HepG2 (cell line): ENCODE results near the gene MARCO. TPM values are rescaled to one million over a fixed set of nuclear protein-coding genes. Genes with fewer than 3 reads are reported as not detected.

ENCODE experiments used
- ATAC-seq: fragments of 200-7000 bp; cut with Tn5 transposase; 3 replicates; pipeline ENCODE4 v1.9.1; 2020; ENCODE audit warnings: mild to moderate bottlenecking, moderate library complexity
- BruUV-seq: library from RNA; stranded (reverse); fragments of 400-500 nt; replicated peaks from 2 replicates; lab custom pipeline; 2021; lab: Mats Ljungman, UMichigan
- CTCF ChIA-PET: fragments of 300-600 bp; formaldehyde crosslinking; extraction: SDS; loops from one replicate; lab custom pipeline; 2021; ENCODE audit warnings: low total read pairs, inconsistent platforms, low intra/inter-chr PET ratio; lab: Yijun Ruan, JAX
- POLR2A ChIA-PET: fragments of 350-600 bp; sonication (Branson Sonifier 250); formaldehyde crosslinking; loops from one replicate; lab custom pipeline; 2020; ENCODE audit warnings: antibody characterized with exemption, inconsistent platforms; lab: Yijun Ruan, JAX
- DNase-seq: peaks from one replicate; pipeline ENCODE4 v3.0.0-alpha.2; 2015; ENCODE audit warnings: low spot score
- FAIRE-seq: peaks from 3 replicates; lab custom pipeline; 2011; peaks lifted over from hg19 to GRCh38; lab: Jason Lieb, UNC
- H2AFZ ChIP-seq: one replicate; pipeline ENCODE4 v1.6.1; 2011; ENCODE audit warnings: low read length, inconsistent platforms
- H3K27ac ChIP-seq: fragments of 300-600 bp; 3 replicates; pipeline ENCODE4 v1.8.0; 2011; ENCODE audit warnings: mixed run types, mild to moderate bottlenecking, mixed read lengths, low read length, inconsistent platforms; ENCODE audit not compliant: insufficient read depth; ENCODE audit errors: extremely low read length
- H3K27me3 ChIP-seq, 2 experiments: fragments of 200-600 bp in 1 of 2; 2 replicates in 1 of 2; 3 replicates in 1 of 2; pipeline versions ENCODE4 v1.6.0 to v1.8.0; 2011; ENCODE audit warnings: low read length in 2 of 2, mild to moderate bottlenecking in 2 of 2, moderate library complexity in 2 of 2, inconsistent platforms in 1 of 2; ENCODE audit not compliant: insufficient read depth in 2 of 2, control insufficient read depth in 1 of 2
- H3K36me3 ChIP-seq, 2 experiments: fragments of 200-600 bp in 1 of 2; replicated peaks in 1 of 2; 2 replicates in 1 of 2; 3 replicates in 1 of 2; pipeline versions ENCODE4 v1.5.1 to v1.8.0; 2011; ENCODE audit warnings: low read length in 2 of 2, inconsistent platforms in 1 of 2; ENCODE audit not compliant: insufficient read depth in 2 of 2, control insufficient read depth in 1 of 2
- H3K4me1 ChIP-seq: 2 replicates; pipeline ENCODE4 v1.5.1; 2012; ENCODE audit warnings: low read length, inconsistent platforms; ENCODE audit not compliant: insufficient read depth
- H3K4me2 ChIP-seq: 2 replicates; pipeline ENCODE4 v1.6.0; 2011; ENCODE audit warnings: low read depth, low read length, inconsistent platforms
- H3K4me3 ChIP-seq, 3 experiments: fragments of 200-600 bp in 1 of 3; sonication (generic), shearing (Covaris generic) in 1 of 3; replicated peaks in 1 of 3; 2 replicates each; pipeline ENCODE4 v1.5.1; 2011 to 2016; ENCODE audit warnings: low read length in 3 of 3, inconsistent platforms in 2 of 3, low read depth in 2 of 3, mild to moderate bottlenecking in 2 of 3, control low read depth in 1 of 3, mixed read lengths in 1 of 3; ENCODE audit not compliant: insufficient read depth in 1 of 3
- H3K79me2 ChIP-seq: one replicate; pipeline ENCODE4 v1.6.1; 2011; ENCODE audit warnings: low read length, inconsistent platforms; ENCODE audit not compliant: insufficient read depth
- H3K9ac ChIP-seq: 2 replicates; pipeline ENCODE4 v1.6.0; 2011; ENCODE audit warnings: mild to moderate bottlenecking, low read depth, low read length, inconsistent platforms; ENCODE audit not compliant: insufficient read depth
- H3K9me3 ChIP-seq: 2 replicates; pipeline ENCODE4 v1.5.1; 2012; ENCODE audit warnings: mild to moderate bottlenecking, low read length
- H4K20me1 ChIP-seq: 2 replicates; pipeline ENCODE4 v1.6.0; 2011; ENCODE audit warnings: inconsistent platforms, mild to moderate bottlenecking, low read length, moderate library complexity; ENCODE audit not compliant: insufficient read depth
- CREM ChIP-seq, 2 experiments: sonication (generic) in 1 of 2; formaldehyde crosslinking in 1 of 2; IDR thresholded peaks; 2 replicates each; pipeline versions ENCODE4 v1.4.0 to v1.6.1; 2016 to 2020; ENCODE audit warnings: antibody characterized with exemption in 1 of 2, mild to moderate bottlenecking in 1 of 2, missing genetic modification reagents in 1 of 2
- FOXA1 ChIP-seq, 2 experiments: fragments of 450-650 bp in 1 of 2; sonication (generic) in 1 of 2; formaldehyde crosslinking in 1 of 2; IDR thresholded peaks; 2 replicates each; pipeline versions ENCODE4 v1.4.0 to v1.6.1; 2016 to 2020; ENCODE audit warnings: missing genetic modification reagents in 1 of 2
- FOXP1 ChIP-seq, 2 experiments: fragments of 450-650 bp in 1 of 2; IDR thresholded peaks; 2 replicates each; pipeline ENCODE4 v1.6.1; 2017 to 2018; ENCODE audit warnings: antibody characterized with exemption in 1 of 2
- HCFC1 ChIP-seq: fragments of 150-350 bp; IDR thresholded peaks from 2 replicates; pipeline ENCODE4 v1.6.1; 2014; ENCODE audit warnings: low read depth, low read length
- MIER2 ChIP-seq: IDR thresholded peaks from 2 replicates; pipeline ENCODE4 v1.6.1; 2016; ENCODE audit warnings: missing biosample characterization, missing genetic modification reagents
- SP5 ChIP-seq: IDR thresholded peaks from 2 replicates; pipeline ENCODE4 v1.6.1; 2016; ENCODE audit warnings: low read depth, borderline replicate concordance
- U2AF1 ChIP-seq: fragments of 200-400 bp; formaldehyde crosslinking; optimal IDR thresholded peaks from 2 replicates; pipeline ENCODE3; 2017; ENCODE audit warnings: mild to moderate bottlenecking, low read depth, low read length
- ZNF160 ChIP-seq: sonication (generic); formaldehyde crosslinking; IDR thresholded peaks from 2 replicates; pipeline ENCODE4 v1.8.0; 2022; ENCODE audit warnings: mild to moderate bottlenecking, inconsistent platforms, missing genetic modification reagents
- ZSCAN29 ChIP-seq: sonication (generic); formaldehyde crosslinking; conservative IDR thresholded peaks from 2 replicates; pipeline ENCODE4 v1.4.0; 2020; ENCODE audit warnings: mild to moderate bottlenecking, missing genetic modification reagents
- WGBS: methylation state at CpG from one replicate; pipeline ENCODE4 v1.1.6; 2017; ENCODE audit warnings: low lambda C conversion rate; 5-methylcytosine and 5-hydroxymethylcytosine counted together
- in situ Hi-C: cut with HindIII; loops from 2 replicates; pipeline ENCODE4 v1.10.0; 2017; ENCODE audit warnings: low pct_unique_long_range_greater_than_20kb; ENCODE audit not compliant: extremely low pct_ligation_motif_present
- intact Hi-C: fragments of 100-400 bp; cut with micrococcal nuclease; formaldehyde crosslinking; loops from one replicate; pipeline ENCODE4 v1.10.0; 2022; ENCODE audit not compliant: unreplicated experiment
- polyA plus RNA-seq, 8 experiments: library from polyadenylated mRNA; depleted of rRNA in 3 of 8; stranded (reverse) in 7 of 8; unstranded in 1 of 8; fragments of >200 nt; fragmentation: Illumina TruSeq in 4 of 8; extraction: Trizol in 4 of 8; gene quantifications; 2 replicates each; pipeline versions ENCODE4 v1.2.1 to v1.2.3, GENCODE V29; 2011 to 2016; ENCODE audit warnings: low read depth in 4 of 8, missing spikeins in 1 of 8, mixed read lengths in 1 of 8; ENCODE audit not compliant: insufficient read depth in 1 of 8
- total RNA-seq, 5 experiments: library from RNA; depleted of rRNA; stranded (reverse); fragments of >200 nt; fragmentation: Illumina TruSeq; extraction: Trizol; gene quantifications; 2 replicates each; pipeline ENCODE4 v1.2.3, GENCODE V29; 2016; ENCODE audit warnings: low read depth in 1 of 5

MARCO gene
- total and polyA plus RNA-seq, 2 of the 13 experiments (the other 11 are each of a cell fraction or from before 2014, with no cell fraction given) = not detected

DNA sequence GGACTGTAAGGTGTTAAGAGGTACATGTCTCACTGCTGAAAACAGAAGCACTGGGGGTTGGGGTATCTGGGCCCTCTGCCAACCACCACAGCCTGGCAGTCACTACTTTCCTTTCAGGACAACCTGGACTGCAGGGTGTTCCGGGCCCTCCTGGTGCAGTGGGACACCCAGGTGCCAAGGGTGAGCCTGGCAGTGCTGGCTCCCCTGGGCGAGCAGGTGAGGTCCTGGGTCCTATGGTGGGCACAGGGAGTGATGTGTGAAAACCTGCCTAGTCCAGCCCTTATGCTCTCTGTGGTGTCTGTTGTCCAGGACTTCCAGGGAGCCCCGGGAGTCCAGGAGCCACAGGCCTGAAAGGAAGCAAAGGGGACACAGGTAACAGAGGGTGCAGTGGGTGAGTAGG lies 40.0 kb downstream of the MARCO start (continued):
- TF ChIP-seq FOXA1 (IDR thresholded peaks at IDR 0.05) = no peak
- TF ChIP-seq FOXA1 (CRISPR knock-in tag; IDR thresholded peaks at IDR 0.05) = no peak
- no peak for TF ChIP-seq U2AF1
- TF ChIP-seq MIER2 (CRISPR knock-in tag) = no peak
- TF ChIP-seq CREM (IDR thresholded peaks at IDR 0.05) = no peak
- TF ChIP-seq CREM (CRISPR knock-in tag; IDR thresholded peaks at IDR 0.05) = no peak
- TF ChIP-seq HCFC1 = no peak
- TF ChIP-seq, all 625 proteins: peak for 0

DNA sequence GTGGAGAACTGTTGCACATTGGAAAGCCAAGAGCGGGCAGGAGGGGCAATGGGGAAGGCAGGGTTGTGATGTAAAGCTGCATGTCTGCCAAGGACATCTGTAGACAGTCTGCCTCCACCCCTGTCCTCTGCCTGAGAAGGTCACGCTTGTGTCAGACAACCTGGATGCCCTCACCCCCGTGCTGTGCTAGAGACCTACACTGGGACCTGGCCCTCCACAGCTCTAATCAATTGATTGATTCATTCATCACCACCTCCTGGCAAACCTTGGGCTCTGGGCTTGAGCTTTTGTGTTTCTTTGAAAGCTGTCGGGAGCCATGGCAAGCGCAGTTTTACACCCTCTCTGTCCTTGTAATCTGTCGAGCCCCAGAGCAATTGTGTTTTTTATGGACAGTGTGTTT lies 41.1 kb downstream of the MARCO start:
- no peak for DNase-seq
- Histone ChIP-seq H3K9ac (no peak overlapping the region), H3K4me1 (no peaks in the 10 kb centered on the region), H3K36me3 (no peaks in the 10 kb centered on the region), H4K20me1 (no peaks in the 10 kb centered on the region), H3K4me2 (no peak overlapping the region), H3K9me3 (no peaks in the 10 kb centered on the region), H3K4me3 (no peak overlapping the region), H3K27me3 (0 out of 5 replicates have a peak, but pooled peaks cover 0 to 14% of the 10 kb centered on the region in 2 experiments), H3K27ac (no peak overlapping the region), H3K79me2 (no peaks in the 10 kb centered on the region), H2AFZ (no peak overlapping the region)
- CTCF ChIA-PET = no interaction called here
- intact Hi-C loops (no loop called here), in situ Hi-C loops (no loop called here)
- FAIRE-seq = no peak
- WGBS = 27% methylated on average over 5 of the region's 6 CpGs
- POLR2A ChIA-PET = no interaction called here
- BruUV-seq = no TSS peak
- TF ChIP-seq SP5 (CRISPR knock-in tag) = no peak
- TF ChIP-seq FOXP1 (IDR thresholded peaks at IDR 0.05) = no peak
- no peak for TF ChIP-seq FOXP1 (CRISPR knock-in tag; IDR thresholded peaks at IDR 0.05)
- TF ChIP-seq ZNF160 = no peak
- TF ChIP-seq ZSCAN29 (CRISPR knock-in tag) = no peak
- ATAC-seq = no peak
